ENCODE data around the gene RBM15.

RBM15 gene

DNA sequence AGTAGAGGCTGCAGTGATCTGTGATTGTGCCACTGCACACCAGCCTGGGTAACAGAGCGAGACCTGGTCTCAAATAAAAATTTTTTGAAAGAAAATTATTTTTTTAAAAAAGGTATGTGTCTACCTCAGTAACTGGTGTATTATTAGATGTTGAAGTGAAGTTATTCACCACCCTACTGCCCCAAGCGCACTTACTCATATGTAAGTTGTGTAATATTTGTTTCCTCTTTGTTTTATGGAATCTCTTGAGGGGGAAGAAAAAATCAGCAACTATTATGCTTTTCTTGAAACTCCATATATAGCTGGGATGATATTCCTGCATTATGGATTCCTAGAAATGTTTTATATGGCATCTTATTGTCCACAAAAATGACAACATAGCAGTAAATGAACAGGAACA lies 21.3 kb downstream of the RBM15 start:
- DNase-seq = no peak

DNA sequence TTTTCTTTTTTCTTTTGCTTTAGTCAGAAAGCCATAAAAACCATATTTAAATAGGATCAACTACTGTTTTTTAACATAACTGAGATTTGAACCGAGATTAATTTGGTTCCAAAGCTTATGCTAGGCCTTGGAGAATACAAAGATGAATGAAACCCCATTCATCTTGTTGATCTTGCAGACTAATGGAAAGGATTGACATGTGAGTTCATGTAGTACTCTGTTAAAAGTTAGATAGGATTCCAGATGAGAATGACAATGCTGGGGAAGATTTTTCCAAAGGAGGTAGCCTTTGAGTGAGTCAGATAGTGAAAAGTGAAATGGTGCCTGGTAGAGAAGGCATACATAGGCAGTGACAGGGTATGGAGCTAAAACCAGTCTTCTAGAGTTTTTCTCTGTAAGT lies 22.7 kb downstream of the RBM15 start:
- DNase-seq = no peak

DNA sequence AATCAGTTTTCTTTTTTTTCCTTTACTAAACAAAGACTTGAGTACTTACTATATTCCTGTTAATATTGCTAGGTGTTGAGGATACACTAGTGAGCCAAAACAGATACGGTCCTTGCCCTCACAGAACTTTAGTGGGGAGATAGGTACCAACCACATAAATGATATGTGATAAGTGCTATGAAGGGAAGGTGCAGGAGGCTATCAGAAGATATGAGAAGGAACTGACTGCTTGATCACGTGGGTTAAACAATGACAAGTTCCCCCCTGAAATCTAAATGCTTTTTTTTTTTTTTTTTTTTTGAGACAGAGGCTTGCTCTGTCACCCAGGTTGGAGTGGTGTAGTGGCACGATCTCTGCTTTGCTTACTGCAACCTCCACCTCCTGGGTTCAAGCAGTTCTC lies 25.0 kb downstream of the RBM15 start:
- no peak for DNase-seq

- no peak for DNase-seq
Measured at GRCh38 chr1:110370827-110371226, 31.6 kb downstream of the RBM15 start.

DNA sequence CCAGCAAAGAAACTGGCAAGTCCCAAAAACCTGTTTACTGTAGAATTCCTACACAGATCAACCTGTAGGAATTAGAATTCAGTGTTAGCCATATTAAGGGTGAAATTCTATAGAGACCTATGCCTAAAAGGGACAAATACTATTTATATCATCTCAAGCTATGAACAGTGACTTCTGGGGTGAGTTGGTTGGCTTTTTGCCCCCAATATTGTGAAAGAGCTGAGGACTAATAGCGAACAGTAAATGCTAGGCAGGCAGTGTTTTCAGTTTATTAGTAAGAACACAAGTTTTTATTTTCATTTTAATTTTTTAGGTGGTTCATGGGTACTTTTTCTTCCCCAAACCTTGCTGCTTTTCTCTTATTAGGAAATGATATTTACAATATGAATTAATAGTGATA lies 36.3 kb downstream of the RBM15 start:
- DNase-seq = no peak

GRCh38 chr1:110380672-110381283 lies 41.6 kb downstream of the RBM15 start:
- no peak for DNase-seq

DNA sequence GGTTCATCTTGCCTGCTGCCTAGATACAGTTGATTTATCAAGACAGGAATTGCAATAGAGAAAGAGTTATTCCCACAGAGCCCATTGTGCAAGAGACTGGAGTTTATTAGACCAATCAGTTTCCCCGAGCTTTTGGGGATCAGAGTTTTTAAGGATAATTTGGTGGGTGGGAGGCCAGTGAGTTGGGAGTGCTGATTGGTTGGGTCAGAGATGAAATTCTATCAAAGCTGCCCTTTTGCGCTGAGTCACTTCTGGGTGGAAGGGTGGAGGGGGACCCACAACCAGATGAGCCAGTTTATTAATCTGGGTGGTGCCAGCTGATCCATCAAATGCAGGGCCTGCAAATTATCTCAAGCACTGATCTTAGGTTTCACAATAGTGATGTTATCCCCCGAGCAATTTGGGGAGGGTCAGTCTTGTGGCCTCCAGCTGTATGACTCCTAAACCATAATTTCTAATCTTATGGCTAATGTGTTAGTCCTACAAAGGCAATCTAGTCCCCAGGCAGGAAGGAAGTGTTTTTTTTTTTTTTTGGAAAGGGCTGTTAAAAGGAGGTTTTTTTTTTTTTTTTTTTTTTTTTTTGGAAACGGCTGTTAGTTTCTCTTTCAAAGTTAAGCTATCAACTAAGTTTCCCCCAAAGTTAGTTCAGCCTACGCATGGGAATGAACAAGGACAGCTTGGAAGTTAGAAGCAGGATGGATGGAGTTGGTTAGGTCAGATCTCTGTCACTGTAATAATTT lies 44.2 kb downstream of the RBM15 start:
- DNase-seq = no peak

DNA sequence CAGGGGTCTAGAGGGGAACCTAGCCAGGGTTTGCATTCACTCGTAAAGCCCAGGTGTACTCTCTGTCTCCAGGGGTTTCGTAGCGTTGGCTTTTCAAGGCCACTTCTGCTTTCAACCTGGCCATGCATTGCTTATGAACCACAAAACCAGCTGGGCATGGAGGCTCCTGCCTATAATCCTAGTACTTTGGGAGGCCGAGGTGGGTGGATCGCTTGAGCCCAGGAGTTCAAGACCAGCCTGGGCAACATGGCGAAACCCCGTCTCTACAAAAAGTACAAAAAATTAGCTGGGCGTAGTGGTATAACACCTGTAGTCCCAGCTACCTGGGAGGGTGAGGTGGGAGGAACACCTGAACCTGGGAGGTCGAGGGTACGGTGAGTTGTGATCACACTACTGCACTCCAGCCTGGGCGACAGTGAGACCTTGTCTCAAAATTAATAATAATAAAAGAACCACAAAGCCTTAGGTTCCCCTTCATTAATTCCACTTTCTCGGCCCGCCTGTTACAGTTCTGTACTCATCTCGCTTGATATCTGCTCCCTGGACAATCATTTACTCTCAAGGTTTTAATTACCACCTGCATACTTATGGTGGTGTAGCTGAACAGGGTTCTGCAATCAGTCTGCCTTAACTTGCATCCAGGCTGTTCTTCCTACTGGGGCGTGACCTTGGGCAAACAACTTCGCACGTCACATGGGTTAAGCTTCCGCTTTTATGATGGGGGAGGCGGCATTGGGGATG lies 45.6 kb downstream of the RBM15 start:
- DNase-seq = no peak

DNA sequence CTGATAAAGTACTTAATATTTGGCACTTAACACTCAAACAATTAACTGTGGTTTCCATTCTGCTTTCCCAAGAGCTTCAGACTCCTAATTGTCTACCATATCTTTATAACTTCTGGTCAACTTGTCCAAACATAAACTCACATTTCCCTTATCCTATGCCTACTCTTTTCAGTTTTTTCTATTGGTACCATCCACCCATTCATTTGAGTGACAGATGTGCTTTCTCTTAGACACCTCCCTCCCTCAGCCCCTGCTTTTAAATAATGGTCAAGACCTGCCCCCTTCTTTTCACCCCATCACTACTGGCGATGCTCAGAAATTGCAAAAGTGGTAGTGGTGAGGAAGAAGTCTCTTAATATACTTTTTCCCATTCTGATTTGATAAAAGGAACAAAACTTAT lies 46.2 kb downstream of the RBM15 start:
- DNase-seq = no peak

DNA sequence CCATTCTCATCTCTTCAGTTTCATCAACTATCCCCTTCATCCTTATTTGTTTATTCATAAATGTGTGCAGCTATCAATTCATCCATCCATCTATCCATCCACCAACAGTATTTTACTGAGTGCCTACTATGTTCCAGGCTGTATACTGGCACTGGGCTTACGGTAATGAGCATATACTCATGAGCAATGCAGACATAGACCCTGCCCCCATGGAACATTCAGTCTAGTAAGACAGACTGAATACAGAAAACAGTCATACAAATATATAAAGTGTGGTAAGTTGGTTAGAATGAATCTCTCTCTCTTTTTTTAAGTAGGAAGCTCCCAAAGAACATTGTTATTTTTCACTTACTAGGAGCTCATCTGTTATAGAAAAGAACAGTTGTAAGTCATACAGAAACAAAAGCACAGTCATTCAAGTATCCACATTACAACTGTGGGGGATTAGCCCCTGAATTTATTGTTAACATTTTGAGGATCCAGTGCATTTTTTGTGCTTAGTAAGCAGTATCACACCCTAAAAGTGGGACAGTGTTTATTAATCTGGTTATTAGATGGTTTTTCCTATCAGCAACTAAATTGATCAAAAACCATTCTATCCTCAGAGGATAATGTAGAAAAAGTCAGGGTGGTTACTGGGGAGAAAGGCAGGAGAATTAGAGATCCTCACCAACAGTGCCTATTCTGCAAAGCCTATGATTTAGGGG lies 48.0 kb downstream of the RBM15 start:
- no peak for DNase-seq

- peak; percentile 20 for DNase-seq
Measured at GRCh38 chr1:110390096-110390495, 50.9 kb downstream of the RBM15 start.

- DNase-seq = peak; percentile 73
Measured at GRCh38 chr1:110390692-110391245, 51.6 kb downstream of the RBM15 start, which contains the start of gene SLC16A4. TSS of gene SLC16A4 (minus strand) at chr1:110391026. CDS start at chr1:110389323, 1,703 bp downstream.

GRCh38 chr1:110393286-110393685 lies 54.1 kb downstream of the RBM15 start:
- no peak for DNase-seq

GRCh38 chr1:110393691-110394492 lies 54.7 kb downstream of the RBM15 start:
- DNase-seq = no peak

GRCh38 chr1:110394493-110394820 lies 55.3 kb downstream of the RBM15 start:
- DNase-seq = no peak
